Stimulated activated CD8-positive, alpha-beta memory T cell treated with anti-CD3 and anti-CD28 coated beads, Interleukin-12 subunit alpha, Interleukin-12 subunit beta, amount 100 ng/mL, for 4 hours (primary cell): ENCODE data around the gene WFDC11.
"Not testable (repeated sequence)": the region's sequence is repeated elsewhere in the genome, so short reads cannot be mapped to it uniquely, and the experiment has no call there.

Experiments used
- DNase-seq: peaks from one replicate; pipeline ENCODE4 v3.0.0-alpha.2; 2020; ENCODE audit warnings: low read depth

WFDC11 gene

DNA sequence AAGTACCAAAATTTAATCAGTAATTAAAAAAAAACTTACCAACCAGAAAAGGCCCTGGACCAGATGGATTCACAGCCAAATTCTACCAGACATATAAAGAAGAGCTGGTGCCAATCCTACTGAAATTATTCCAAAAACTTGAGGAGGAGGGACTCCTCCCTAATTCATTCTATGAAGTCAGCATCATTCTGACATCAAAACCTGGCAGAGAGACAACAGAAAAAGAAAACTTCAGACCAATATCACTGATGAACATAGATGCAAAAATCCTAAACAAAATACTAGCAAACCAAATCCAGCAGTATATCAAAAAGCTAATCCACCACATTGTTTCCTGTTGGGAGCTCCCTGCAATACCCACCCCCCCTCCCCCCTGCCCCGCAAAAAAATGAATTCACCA is at the start of gene WFDC11:
Gene WFDC11, minus strand, starts transcription at position 101 of the 400 bp plus-strand sequence. CDS start 19,639 bp downstream, outside the sequence.
- no peak for DNase-seq

DNA sequence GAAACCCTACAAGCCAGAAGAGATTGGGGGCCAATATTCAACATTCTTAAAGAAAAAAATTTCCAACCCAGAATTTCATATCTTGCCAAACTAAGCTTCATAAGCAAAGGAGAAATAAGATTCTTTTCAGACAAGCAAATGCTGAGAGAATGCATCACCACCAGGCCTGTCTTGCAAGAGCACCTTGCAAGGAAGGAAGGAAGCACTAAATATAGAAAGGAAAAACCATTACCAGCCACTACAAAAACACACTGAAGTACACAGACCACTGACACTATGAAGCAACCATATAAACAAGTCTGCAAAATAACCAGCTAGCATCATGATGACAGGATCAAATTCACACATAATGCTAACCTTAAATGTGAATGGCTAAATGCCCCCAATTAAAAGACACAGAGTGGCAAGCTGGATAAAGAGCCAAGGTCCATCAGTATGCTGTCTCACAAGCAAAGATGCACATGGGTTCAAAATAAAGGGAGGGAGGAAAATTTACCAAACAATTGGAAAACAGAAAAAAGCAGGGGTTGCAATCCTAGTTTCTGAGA is 46.2 kb upstream of the WFDC11 start:
- not testable (repeated sequence) for DNase-seq

DNA sequence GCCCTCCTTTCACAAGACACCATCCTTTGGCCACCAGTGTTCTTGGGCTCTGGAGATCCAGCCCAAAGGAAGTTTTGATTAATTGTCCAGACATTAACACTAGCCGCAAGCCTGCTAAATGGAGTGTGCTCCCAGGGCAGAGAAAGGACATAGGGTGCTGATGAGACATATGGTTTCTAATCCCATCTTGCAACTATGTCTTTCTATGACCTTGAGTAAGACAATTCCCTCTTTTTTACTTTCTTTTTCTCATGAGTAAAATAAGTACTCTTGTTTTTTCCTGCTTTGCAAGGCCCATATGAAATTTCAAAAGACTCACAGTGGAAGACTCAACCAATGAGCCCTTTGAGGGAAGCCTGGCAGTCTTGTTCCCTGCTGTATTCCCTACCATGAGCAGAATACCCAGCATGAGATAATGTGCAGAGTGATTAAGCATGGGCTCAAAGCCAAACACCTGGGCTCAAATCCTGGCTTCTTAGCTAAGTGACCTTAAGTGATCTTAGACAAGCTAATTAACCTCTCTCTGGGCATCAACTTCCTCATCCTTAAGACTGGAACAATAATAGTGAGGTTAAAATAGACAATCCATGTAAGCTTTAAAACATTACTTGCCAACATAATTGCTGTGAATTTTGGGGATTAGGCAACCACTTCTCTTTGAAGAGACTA is 35.1 kb upstream of the WFDC11 start, which contains the start of gene WFDC10B:
Gene WFDC10B, minus strand, starts transcription at position 51 of the 669 bp plus-strand sequence. CDS start 19,027 bp downstream, outside the sequence.
- no peak for DNase-seq

DNA sequence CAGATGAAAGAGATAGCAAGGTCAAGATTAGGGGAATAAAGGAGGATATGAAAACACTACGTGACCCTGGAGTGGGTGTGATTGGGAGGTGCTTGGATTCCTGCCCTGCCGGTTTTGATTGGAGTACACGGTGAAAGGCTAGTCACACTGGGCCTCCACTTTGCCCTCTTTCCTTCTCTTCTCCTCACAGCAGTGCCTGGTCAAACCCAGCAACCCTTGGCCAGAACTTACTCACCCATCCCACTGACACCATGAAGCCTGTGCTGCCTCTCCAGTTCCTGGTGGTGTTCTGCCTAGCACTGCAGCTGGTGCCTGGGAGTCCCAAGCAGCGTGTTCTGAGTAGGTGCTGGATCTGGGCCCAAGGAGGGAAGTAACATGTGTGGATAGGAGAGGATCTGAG is 31.8 kb upstream of the WFDC11 start, which contains the start of gene WFDC13:
Gene WFDC13, plus strand, starts transcription at position 166 of the 400 bp plus-strand sequence. Its CDS starts 86 bp downstream, at position 252.
- DNase-seq: no peak

- no peak for DNase-seq
Measured at GRCh38 chr20:45701104-45701503, 31.1 kb upstream of the WFDC11 start.

DNA sequence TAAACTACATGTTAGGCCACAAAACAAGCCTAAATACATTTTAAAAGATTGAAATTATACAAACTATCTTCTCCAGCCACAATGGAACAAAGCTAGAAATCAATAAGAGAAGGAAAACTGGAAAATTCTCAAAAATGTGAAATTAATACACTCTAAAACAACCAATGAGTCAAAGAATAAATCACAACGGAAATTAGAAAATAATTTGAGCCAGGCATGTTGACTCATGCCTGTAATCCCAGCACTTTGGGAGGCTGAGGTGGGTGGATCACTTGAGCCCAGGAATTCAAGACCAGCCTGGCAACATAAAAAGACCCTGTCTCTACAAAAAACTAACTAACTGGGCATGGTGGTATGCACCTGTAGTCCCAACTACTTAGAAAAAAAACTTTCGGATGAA is 25.5 kb upstream of the WFDC11 start:
- no peak for DNase-seq

- not testable (repeated sequence) for DNase-seq
Measured at GRCh38 chr20:45693346-45693745, 23.3 kb upstream of the WFDC11 start.

GRCh38 chr20:45685896-45686295 is 15.9 kb upstream of the WFDC11 start:
- DNase-seq: no peak

DNA sequence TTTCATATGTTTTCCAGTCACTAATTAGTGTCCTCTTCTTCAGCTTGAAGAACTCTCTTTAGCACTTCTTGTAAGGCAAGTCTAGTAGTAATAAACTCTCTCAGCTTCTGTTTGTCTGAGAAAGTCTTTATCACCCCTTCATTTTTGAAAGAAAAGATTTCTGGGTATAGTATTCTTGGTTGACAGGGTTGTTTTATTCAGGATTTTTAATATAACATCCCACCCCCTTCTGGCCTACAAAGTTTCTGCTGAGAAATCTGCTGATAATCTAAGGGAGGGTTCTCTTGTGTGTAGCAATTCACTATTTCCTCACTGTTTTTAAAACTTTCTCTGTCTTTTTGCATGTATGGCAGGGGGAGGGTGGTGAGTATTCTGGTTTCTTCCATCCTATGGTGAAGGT is 9.6 kb upstream of the WFDC11 start:
- DNase-seq: no peak

GRCh38 chr20:45672765-45673164 is 2.7 kb upstream of the WFDC11 start:
- no peak for DNase-seq

- not testable (repeated sequence) for DNase-seq
Measured at GRCh38 chr20:45657038-45657437, 13.0 kb downstream of the WFDC11 start.

- DNase-seq: not testable (repeated sequence)
Measured at GRCh38 chr20:45651726-45652125, 18.3 kb downstream of the WFDC11 start.

- DNase-seq: no peak
Measured at GRCh38 chr20:45649312-45649863, 20.7 kb downstream of the WFDC11 start.

DNA sequence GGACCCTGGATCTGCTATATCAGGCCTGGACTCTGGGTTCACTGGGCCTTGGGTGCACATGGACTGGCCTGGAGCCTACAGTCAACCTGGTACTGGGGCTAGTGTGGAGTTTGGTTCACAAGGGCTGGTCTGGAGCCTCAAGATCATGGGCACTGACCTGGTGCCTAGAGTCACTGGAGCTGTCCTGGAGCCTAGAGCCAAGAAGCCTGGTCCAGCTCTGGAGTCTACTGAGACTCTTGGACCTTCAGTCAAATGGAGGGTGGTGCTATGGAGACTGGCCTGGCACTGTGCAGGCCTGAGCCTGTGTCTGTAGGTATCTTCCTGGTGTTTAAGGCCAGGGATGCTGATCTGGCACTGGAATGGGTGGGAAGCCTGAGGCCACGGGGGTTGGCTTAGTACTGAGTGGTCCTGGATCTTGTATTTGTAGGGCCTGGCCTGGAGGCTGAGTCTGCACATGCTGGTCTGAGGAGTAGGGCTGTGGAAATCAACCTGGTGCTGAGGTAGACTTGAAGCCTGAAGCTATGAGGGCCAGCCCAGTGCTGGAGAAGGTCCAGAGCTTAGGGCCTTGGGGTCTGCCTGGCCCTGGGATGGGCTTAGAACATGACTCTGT is 22.5 kb downstream of the WFDC11 start:
- DNase-seq: no peak

DNA sequence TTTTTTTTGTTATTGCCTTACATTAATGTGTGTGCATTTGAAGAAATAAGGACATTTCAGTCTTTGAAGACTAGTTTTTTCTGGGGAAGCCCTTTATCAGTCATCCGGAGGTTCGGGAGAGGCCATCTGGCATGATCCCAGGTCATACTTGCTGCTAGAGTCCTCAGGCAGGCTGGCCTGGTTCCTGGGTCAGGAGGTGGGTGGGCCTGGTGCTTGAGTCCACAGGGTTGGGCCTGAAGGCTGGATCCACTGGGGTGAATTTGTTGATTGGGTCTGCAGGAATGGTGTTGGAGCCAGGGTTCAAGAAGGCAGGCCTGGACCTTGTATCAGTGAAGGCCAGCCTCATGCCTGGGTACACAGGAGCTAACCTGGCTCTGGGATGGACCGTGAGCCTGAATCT is 23.2 kb downstream of the WFDC11 start:
- DNase-seq: no peak

GRCh38 chr20:45645869-45646268 is 24.2 kb downstream of the WFDC11 start:
- not testable (repeated sequence) for DNase-seq

DNA sequence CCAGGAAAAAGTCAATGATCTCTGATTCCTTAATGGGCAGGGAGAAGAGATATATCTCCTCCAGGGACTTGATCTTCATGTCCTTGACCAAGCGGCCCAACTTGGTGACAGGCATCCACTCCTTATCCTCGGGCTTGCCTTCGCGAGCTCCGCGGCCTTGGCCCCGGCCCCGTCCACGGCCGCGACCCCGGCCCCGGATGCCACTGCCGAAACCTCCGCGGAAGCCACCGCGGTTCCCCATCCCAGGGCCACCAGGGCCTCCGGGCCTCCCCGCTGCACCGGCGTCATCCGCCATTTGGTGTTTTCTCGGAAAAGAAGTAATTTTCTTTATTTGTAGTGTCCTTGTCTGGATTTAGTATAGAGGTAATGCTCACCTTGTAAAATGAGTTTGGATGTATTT is 29.0 kb downstream of the WFDC11 start:
- not testable (repeated sequence) for DNase-seq

DNA sequence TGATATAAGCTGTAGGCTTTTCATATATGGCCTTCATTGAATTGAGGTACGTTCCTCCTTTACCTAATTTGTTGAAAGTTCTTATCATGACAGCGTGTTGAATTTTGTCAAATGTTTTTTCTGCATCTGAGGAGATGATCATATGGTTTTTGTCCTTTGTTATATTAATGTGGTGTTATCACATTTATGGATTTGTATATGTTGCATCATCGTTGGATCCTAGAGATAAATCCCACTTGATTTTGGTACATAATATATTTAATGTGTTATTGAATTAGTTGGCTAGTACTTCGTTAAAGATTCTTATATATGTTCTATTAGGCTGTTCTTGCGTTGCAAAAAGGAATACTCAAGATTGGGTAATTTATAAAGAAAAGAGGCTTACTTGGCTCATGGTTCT is 30.4 kb downstream of the WFDC11 start:
- no peak for DNase-seq

GRCh38 chr20:45636513-45636912 is 33.5 kb downstream of the WFDC11 start:
- no peak for DNase-seq

DNA sequence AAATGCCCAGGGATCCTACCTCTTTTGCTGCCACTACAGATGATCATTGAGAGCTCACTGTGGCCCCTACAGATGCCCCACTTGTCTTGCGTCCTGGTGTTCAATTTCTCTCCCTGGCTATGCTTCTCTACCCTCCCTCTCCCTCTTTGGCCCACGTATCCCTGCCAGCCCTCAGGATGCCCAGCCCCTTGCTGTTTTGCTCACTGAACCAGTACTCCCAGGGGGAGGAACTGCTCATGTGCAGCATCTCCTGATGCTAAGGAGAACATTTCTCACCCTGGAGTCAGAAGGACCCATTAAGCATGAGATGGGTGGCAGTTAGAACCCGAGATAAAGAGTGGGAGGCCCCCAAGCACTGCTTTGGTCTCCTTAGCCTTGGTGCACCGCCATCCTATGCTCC is 38.9 kb downstream of the WFDC11 start, which contains the start of gene WFDC9:
Gene WFDC9, minus strand, starts transcription at position 101 of the 400 bp plus-strand sequence. CDS start 21,103 bp downstream, outside the sequence.
- no peak for DNase-seq

- no peak for DNase-seq
Measured at GRCh38 chr20:45630371-45630770, 39.7 kb downstream of the WFDC11 start.

- DNase-seq: no peak
Measured at GRCh38 chr20:45629496-45630100, 40.4 kb downstream of the WFDC11 start, which contains the start of gene WFDC10A. Gene WFDC10A (plus strand): TSS chr20:45629739. CDS start chr20:45629814, 75 bp downstream.
